ENCODE results near the gene SETX.

DNA sequence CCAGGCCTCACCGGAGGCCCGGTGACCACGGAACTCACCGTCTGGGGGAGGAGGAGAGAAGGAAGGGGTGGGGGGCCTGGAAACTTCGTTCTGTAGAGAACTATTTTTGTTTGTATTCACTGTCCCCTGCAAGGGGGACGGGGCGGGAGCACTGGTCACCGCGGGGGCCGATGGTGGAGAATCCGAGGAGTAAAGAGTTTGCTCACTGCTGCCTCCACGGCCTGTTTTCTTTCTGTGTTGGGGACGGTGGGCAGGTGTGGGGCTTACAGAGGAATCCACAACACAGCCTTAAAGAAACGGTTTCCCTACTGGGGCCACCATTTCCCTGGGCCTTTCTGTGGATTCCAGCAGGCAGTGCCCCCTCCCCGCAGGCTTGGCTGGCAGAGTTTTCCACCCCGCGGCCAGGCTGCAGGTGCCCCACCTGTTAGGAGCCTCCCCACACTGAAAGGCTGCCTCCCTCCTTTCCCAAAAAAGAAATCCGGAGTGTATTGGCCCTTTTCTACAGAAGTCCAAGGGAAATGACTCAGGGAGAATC is 112.1 kb downstream of the SETX start:
- no peak for TF ChIP-seq POLR2A (IDR thresholded peaks at IDR 0.05; ENCODE audit: extremely low read depth, insufficient read length)
- TF ChIP-seq, protein P1, sequence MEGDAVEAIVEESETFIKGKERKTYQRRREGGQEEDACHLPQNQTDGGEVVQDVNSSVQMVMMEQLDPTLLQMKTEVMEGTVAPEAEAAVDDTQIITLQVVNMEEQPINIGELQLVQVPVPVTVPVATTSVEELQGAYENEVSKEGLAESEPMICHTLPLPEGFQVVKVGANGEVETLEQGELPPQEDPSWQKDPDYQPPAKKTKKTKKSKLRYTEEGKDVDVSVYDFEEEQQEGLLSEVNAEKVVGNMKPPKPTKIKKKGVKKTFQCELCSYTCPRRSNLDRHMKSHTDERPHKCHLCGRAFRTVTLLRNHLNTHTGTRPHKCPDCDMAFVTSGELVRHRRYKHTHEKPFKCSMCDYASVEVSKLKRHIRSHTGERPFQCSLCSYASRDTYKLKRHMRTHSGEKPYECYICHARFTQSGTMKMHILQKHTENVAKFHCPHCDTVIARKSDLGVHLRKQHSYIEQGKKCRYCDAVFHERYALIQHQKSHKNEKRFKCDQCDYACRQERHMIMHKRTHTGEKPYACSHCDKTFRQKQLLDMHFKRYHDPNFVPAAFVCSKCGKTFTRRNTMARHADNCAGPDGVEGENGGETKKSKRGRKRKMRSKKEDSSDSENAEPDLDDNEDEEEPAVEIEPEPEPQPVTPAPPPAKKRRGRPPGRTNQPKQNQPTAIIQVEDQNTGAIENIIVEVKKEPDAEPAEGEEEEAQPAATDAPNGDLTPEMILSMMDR (IDR thresholded peaks at IDR 0.05; ENCODE audit: low read depth, low read length), result no peak
